ENCODE measurements around the gene PRX.
"Not testable (repeated sequence)": the region's sequence is repeated elsewhere in the genome, so short reads cannot be mapped to it uniquely, and the experiment has no call there.

The PRX gene

GRCh38 chr19:40414542-40415535 lies 1.7 kb upstream of the PRX start:
- DNase-seq, result no peak

GRCh38 chr19:40412866-40413265 lies 312 bp downstream of the PRX start:
- DNase-seq, result no peak

- DNase-seq, result no peak
These were observed 1.1 kb downstream of the PRX start for GRCh38 chr19:40411958-40412499.

- no peak for DNase-seq
These were observed 1.9 kb downstream of the PRX start for GRCh38 chr19:40411125-40411842.

GRCh38 chr19:40410030-40410389 lies 3.2 kb downstream of the PRX start:
- no peak for DNase-seq

GRCh38 chr19:40408598-40408925 lies 4.6 kb downstream of the PRX start:
- DNase-seq, result not testable (repeated sequence)

GRCh38 chr19:40407714-40408597 lies 5.2 kb downstream of the PRX start:
- DNase-seq, result no peak

GRCh38 chr19:40403262-40403984 lies 9.8 kb downstream of the PRX start:
- DNase-seq, result peak; percentile 72

GRCh38 chr19:40400559-40400958 lies 12.6 kb downstream of the PRX start:
- DNase-seq, result no peak

- DNase-seq, result no peak
These were observed 14.6 kb downstream of the PRX start for GRCh38 chr19:40398417-40399131.

- no peak for DNase-seq
These were observed 15.6 kb downstream of the PRX start for GRCh38 chr19:40397568-40397906.

GRCh38 chr19:40396886-40397567 lies 16.2 kb downstream of the PRX start:
- no peak for DNase-seq

GRCh38 chr19:40395956-40396355 lies 17.2 kb downstream of the PRX start:
- no peak for DNase-seq

GRCh38 chr19:40394816-40395210 lies 18.4 kb downstream of the PRX start:
- DNase-seq, result no peak

GRCh38 chr19:40393894-40394815 lies 19.0 kb downstream of the PRX start:
- DNase-seq, result no peak

- no peak for DNase-seq
These were observed 20.2 kb downstream of the PRX start for GRCh38 chr19:40392894-40393517.

- DNase-seq, result no peak
These were observed 21.1 kb downstream of the PRX start for GRCh38 chr19:40392123-40392522.

GRCh38 chr19:40390084-40390742 lies 23.0 kb downstream of the PRX start, which contains the start of gene HIPK4:
TSS of gene HIPK4 (minus strand) at chr19:40390181. CDS start at chr19:40389902, 279 bp downstream.
- no peak for DNase-seq

All from SHP77 treated with DMSO at 0.1 percent for 48 hours (cell line).